Muscle of back (tissue), 11 donors: ENCODE results near the gene TEAD2. TPM values are rescaled to one million over a fixed set of nuclear protein-coding genes. Genes with fewer than 3 reads are reported as not detected.
"Not testable (repeated sequence)": the region's sequence is repeated elsewhere in the genome, so short reads cannot be mapped to it uniquely, and the experiment has no call there.

Experiments
- DNase-seq, 3 donors: peaks; one replicate each; pipeline versions ENCODE4 v3.0.0 to v3.0.0-alpha.2; 2013
- polyA plus RNA-seq, 10 donors: library from polyadenylated mRNA; unstranded; fragments of 120-200 nt; gene quantifications; one replicate each; pipeline ENCODE4 v1.2.1, GENCODE V29; 2013; ENCODE audit not compliant: insufficient read length in 10 of 10

TEAD2 gene
- polyA plus RNA-seq, 10 donors: 42.6 to 80.6 (median 64.0) TPM

DNA sequence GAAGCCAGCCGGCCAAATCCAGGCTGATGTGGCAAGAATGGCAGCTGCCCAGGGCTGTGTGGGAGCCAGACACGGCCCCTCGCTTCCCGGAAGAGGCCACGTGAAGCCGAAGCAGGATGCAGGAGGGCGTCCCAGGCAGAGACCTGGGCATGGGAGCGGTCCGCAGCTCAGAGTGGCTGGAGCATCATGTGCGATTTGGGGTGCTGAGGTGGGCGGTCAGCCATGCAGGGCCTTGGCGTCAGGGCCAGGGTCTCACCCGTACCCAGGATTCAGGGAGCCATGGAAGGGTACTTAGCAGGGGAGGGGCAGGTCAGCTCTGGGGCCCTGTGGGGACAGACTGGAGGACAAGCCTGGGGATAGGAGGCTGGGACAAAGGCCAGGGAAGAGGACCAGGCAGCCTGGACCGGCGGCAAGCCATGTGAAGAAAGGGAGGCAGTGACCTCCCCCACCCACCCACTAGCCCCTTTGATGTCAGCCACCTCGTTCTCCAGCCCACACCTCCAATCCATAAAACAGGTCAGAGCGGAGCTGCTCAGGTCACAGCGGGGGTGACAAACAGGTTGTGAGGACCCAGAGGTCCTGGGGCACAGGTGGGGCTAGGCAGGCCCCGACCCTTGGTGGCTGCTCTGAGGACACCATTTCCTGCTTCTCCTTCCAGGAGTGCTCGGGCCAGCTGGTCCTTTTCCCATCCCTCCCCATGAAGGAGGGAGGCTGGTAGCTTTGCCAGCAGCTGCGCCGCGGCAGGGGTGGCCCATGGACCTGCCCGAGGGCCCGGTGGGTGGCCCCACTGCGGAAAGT lies 28.1 kb upstream of the TEAD2 start:
- DNase-seq: no peak

DNA sequence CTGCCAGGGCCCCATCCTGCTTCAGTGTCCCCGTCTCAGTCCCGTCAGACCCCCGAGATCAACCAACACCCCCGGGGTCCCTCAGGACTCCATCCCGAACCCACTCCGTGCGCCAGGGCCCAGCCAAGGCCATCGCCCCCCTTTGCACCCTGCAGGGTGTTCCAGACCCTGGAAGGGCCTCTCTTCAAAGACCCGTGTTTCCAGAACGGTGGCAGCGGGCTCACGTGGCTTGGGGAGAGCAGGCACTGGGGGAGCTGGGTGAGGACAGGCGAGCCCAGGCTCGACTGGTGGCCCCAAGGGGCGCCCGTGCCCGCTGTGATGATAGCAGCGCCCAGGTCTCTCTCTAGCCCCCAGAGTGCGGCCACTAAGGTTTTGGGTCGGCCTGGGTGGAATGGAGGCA lies 27.2 kb upstream of the TEAD2 start:
- no peak for DNase-seq

DNA sequence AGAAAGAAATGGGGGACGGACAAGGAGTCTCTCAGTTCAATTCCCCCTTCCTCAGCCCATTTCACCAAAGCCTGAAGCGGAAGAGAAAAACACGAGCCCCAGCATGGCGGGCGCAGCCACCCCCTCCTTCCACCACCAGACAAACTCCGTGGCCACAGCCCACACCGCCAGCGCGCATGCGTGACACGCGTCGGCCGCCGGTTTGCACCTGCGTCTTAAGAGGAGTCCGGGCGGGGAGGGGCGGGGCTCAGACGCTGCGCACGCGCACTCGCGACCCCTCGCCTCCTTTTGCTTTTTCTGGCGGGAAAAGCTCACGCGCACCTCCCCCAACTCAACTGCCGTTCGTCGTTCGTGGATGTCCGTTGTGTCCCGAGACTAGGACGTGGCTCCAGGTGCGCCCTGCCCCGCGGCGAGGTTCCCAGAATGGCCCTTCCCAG lies 25.7 kb upstream of the TEAD2 start, which contains the start of gene KASH5:
KASH5 (plus strand) TSS at position 314 of the 437 bp plus-strand sequence. CDS start 2,635 bp downstream, outside the sequence.
- DNase-seq: peak; percentile 31 to 84 (median 52)

DNA sequence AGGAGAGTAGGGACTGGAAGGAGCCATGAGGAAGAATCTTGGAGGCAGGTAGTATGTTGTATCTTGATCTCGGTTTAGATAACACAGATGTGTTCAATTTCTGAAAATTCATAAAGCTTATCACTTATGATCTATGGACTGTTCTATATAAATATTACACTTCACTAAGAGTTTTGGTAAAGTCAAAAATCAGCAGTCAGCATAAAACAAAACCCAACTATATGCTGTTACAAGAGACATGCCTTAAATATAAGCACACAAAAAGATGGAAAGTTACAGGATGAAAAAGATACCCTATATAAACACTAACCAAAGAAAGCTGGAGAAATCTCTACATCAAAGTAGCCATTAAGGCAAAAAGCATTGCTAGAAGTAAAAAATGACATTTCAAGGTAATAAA lies 21.4 kb upstream of the TEAD2 start:
- no peak for DNase-seq

DNA sequence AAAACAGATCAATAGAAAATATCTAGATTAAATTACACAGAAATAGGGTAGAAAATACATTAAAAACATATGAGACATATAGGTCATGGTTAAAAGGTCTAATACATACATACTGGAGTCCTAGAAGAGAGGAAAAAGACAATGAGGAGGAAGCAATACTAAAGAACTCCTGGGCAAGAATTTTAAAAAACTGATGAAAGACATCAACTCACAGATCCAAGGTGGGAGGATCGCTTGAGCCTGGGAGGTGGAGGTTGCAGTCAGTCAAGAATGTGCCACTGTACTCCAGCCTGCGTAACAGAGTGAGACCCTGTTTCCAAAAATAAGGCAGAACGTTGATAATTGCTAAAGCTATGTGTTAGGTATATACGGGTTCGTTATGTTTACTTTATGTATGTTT lies 20.4 kb upstream of the TEAD2 start:
- DNase-seq: no peak

DNA sequence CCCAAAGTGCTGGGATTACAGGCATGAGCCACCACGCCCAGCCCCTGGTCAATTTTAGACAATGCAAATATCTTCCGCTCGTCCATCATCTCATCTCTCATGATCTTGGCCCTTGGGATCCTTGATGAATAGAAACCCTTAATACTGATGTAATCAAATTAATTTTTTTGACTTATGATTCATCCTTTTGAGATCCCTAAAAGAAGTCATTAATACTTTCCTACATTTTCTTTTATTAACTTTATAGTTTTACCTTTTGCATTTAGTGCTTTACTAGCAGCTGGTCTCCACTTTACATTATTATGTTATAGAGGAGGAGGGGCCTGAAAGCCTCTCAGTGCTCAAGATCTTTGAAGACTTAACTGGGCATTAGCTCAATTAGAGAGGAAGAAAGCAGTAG lies 18.2 kb upstream of the TEAD2 start:
- no peak for DNase-seq

DNA sequence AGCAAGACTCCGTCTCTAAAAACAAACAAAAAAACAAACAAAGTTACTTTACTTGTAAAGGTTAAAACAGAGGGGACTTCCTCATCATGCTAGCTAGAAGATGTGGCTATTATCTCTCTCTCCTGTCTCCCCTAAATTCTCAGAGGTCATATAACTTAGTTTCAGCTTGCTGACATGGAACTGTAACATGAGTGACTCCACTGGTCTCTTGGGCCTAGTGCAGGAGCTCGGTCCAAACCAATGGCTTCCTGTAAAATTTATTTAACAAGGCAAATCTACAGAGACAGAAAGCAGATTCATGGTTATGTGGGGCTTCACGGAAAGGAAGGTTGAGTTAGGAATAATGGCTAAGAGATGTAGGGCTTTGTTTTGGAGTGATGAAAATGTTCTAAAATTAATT lies 16.3 kb upstream of the TEAD2 start:
- peak in 1 of 3 donors; percentile 53 for DNase-seq

DNA sequence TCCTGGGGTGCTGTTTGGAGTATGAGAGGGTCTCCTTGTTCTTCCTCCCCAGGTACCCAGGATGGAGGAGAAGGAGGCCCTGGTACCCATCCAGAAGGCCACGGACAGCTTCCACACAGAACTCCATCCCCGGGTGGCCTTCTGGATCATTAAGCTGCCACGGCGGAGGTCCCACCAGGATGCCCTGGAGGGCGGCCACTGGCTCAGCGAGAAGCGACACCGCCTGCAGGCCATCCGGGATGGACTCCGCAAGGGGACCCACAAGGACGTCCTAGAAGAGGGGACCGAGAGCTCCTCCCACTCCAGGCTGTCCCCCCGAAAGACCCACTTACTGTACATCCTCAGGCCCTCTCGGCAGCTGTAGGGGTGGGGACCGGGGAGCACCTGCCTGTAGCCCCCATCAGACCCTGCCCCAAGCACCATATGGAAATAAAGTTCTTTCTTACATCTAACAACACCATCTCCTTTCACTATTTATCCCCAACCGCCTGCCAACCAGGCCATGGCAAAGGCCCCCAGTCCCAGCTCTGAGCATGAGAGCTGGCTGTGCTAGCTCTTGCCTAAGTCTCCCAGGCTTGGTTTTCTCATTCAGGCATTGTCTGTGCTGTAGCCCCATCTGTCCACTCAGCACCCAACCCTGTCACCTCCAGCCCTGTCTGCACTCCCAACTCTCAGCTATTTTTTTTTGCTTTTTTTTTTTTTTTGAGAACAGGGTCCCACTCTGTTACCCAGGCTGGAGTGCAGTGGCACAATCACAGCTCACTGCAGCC lies 12.6 kb upstream of the TEAD2 start:
- DNase-seq: no peak

DNA sequence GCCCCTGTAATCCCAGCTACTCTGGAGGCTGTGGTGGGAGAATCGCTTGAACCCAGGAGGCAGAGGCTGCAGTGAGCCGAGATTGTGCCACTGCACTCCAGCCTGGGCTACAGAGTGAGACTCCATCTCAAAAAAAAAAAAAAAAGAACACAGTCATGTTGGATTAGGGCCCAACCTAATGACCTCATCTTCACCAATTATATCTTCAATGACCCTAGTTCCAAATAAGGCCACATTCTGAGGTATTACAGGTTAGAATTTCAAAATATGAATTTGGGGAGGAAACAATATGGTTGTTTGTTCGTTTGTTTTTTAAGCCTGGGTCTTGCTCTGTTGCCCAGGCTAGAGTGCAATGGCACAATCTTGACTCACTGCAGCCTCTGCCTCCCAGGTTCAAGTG lies 11.0 kb upstream of the TEAD2 start:
- DNase-seq: not testable (repeated sequence)

DNA sequence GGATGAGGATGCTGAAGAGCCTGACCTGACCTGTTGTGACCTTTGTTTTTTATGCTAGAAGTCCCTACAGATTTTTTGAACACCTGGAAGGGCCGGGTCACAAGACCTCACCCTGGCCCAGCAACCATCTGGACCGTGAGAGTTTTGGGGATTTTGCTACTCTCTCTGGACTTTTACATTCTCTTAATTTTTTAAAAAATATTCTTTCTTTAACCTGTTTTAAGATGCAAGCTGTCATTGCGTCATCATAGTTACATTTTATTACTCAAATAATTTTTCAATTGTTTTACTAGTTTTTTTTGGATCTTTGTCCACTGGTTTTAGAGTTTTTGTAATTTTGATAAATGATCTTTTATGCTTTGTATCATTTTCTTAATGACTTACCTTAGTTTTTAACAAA lies 9.0 kb upstream of the TEAD2 start:
- no peak for DNase-seq

DNA sequence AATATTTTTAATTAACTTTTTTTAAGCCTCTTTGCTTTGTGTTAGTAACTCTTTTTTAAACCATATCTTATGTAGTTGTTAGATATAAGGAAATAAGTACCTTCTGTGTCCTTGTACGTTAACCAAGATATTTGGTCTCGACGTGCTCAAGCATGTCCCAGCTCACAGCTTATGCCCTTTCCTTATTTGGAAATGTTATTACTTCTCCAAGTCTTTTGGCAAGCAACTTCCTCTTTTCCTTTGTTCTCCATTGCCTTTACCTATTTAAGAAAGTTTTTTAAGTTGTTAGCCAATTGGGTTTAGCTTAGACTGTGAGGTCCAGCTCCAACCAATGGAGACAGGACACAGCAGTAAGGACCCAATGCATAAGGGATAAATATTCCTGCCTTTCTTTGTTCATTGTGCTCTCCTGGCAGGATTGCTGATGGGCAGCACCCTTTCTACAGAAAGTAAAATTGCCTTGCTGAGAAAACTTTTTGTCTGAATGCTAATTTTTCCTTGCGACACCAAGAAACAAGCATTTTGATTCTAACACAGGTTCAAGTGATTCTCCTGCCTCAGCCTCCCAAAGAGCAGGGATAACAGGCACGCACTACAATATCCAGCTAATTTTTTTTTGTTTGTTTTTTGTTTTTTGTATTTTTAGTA lies 6.6 kb upstream of the TEAD2 start:
- no peak for DNase-seq

DNA sequence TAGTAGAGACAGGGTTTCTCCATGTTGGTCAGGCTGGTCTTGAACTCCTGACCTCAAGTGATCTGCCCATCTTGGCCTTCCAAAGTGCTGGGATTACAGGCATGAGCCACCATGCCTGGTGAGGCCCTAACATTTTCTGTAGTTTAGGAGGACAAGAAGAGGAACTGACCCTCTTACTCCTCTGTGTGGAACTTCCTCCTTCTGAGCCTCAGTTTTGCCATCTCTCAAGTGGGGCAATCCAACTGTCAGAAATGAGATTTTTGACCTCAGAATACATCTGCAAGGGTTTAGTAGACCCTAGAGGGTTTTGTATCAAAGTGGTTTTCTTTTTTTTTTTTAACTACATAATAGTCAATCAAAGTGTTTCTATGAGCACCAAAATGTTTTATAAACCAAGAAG lies 3.9 kb upstream of the TEAD2 start:
- no peak for DNase-seq

DNA sequence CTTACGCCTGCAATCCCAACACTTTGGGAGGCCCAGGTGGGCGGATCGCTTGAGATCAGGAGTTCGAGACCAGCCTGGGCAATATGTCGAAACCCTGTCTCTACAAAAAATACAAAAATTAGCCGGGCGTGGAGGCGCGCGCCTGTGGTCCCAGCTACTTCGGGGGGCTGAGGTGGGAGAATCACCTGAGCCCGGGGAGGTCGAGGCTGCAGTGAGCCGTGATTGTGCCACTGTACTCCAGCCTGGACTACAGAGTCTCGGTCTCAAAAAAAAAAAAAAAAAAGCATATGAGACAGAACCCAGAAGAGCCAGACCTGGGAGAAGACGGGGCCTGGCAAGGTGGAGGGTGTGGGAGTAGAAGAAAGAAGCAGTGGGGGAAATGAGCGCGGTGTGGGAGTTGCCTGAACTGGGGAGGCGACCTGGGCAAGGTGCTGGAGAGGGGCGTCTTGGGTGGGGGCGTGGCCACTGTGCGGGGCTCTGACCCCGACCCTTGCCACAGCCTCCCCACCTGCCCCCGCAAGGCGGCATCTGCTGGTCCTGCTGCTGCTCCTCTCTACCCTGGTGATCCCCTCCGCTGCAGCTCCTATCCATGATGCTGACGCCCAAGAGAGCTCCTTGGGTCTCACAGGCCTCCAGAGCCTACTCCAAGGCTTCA lies 2.0 kb upstream of the TEAD2 start:
- peak in 1 of 3 donors; percentile 26 for DNase-seq

DNA sequence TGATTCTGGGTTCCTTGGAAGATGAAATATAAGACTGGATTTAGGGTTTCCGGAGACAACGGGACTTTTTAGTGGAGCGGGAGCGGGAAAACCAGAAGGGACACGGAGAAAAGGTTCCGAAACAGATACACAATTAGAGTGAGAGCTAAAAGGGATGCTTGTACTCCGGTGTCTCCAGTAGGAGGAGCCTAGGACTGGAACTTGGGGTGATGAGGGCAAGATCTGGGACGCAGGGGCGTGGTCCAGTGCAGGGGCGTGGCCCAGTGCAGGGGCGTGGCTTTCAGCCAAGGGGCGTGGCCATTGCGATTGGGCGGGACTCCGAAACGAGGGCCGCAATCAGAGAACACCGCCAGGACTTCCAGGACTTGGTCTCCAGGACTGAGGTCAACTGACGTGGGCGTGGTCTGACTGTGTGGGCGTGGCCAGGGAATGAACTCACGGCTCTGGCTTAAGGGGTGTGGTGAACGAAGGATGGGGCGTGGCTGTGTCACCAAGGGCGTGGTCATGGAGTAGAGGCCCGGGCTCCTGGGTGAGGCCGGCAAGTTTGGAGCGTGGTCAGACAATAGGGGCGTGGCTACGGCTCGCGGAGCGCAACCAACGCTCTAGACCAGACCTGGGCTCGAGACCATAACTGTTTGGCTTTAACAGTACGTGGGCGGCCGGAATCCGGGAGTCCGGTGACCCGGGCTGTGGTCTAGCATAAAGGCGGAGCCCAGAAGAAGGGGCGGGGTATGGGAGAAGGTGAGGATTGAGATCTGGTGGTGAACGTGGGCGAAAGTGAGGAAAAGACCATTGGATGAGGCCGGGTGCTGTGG lies 1.3 kb upstream of the TEAD2 start, which contains the start of gene DKKL1:
DKKL1 (plus strand) TSS at position 610 of the 815 bp plus-strand sequence; CDS start at position 732, 122 bp downstream.
- DNase-seq: peak; percentile 95 to 97 (median 97)

DNA sequence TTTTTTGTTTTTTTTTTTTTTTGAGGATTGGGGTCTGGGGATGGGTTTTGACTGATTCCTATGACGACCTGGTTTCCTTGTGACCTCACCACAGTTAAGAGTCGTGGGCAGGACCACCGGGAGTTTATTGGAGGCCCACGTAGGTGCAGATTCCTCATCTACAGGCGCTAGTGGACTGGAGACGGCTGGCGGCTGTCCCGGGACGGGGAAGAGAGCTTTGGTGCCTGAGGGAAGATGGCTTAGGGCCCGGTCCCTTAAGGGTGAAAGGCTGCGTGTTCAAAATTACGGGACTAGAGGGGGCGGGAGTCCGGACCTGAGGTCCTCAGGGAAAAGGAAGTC lies 682 bp upstream of the TEAD2 start:
- DNase-seq: no peak

DNA sequence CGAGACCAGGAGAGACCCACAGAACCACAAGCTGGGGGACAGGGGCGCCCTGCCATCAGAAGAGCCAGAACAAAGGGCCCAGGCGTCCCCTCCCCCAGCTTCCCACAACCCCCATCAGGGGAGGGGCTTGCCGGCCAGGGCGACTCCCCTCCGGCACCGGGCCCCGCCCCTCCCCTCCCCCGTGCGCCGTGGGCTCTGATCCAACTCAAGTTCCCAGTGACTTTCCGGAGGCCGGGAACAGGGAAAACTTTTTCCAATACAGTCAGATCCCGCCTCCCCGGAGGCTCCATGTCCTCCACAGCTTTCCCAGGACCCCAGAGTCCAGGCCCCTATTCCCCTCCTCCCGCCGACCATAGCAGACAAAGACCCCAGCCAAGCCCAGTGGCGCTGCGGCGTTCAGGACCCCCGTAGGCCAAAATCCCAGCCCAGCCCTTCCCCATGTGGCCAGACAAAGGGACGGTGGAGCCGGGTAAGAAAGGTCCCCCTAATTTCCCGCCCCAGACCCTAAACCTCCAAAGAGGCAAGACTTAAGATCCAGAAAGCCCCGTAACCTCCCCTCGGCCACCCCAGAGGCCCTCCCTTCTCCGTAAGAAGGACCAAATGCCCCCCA lies 673 bp downstream of the TEAD2 start:
- DNase-seq: peak; percentile 91 to 96 (median 95)

DNA sequence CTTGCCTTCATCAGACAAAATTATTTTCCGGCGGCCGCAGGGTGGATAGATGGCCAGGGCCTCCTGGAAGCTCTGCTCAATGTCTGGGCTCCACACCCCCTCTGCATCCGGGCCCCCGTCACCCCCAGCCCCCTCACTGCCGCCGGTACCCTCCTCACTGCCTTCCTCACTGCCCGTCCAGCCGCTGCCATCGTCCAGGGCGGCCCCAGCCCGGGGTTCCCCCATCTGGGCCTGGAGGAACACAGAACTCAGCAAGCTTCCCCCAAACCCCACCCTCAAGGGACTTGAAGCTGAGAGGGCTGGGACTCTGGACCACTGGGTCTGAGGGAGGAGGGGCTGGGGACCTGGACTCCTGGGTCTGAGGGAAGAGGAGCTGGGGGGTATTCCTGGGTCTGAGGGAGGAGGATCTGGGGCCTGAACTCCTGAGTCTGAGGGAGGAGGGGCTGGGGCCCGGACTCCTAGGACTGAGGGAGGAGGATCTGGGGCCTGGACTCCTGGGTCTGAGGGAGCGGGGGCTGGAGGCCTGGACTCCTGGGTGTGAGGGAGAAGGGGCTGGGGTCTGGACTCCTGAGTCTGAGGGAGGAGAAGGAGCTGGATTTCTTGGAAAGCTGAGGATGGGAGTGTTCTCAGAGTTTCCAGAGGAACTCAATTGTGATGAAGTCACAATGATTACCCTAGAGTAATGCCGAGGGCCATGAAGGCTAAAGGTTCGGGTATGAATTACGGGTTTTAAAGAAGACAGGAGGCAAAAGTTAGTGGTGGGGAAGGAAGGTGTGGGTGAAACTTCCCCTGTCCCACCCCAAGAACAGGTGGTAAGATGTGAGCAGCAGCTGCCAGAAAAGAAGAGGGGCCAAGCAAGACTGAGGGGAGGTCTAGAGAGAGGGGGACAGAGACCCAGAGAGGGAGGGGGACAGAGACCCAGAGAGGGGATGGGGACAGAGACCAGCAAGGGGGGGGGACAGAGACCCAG lies 2.1 kb downstream of the TEAD2 start:
- DNase-seq: peak in 1 of 3 donors; percentile 68

DNA sequence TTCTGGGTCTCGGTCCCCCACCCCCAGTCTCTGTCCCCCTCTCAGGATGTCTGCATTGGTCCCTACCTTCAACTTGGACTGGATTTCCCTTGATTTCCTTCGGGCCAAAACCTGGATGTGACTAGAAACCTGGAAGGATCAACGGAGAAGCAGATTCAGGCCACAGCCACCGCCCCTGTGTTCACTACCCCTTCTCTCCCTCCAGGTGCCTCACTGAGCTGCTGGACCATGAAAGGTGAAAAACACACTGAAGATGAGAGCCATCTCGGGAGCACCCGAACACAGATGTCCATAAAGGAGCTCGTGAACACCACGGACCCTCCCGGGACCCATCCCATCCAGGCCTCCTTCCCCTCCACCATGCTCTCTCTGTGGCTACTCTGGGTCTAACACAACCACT lies 5.0 kb downstream of the TEAD2 start:
- no peak for DNase-seq

DNA sequence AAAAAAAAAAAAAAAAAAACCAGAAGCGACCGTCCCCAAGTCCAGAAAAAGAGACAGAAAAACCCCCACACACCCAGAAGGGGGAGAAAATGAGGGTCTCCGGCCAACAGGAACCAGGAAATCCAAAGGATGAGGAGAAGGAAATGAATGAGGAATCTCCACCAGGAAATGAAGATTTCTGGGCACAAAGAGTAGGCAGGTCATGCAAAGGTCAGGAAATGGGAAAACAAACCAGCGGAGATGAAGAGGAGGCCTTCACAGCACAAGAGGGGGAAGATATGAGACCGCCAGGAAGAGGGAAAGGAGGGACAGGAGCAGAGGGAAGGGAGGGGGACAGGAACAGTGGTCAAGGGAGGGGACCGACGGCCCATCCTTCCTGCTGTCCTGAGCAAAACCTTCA lies 5.8 kb downstream of the TEAD2 start:
- DNase-seq: peak in 1 of 3 donors; percentile 45
